ENCODE results near the gene HGD. TPM values are rescaled to one million over a fixed set of nuclear protein-coding genes. Genes with fewer than 3 reads are reported as not detected.
"Not testable (repeated sequence)": the region's sequence is repeated elsewhere in the genome, so short reads cannot be mapped to it uniquely, and the experiment has no call there.

HGD gene
- total RNA-seq, 1 experiment from 2014 or later: 23.0 TPM

DNA sequence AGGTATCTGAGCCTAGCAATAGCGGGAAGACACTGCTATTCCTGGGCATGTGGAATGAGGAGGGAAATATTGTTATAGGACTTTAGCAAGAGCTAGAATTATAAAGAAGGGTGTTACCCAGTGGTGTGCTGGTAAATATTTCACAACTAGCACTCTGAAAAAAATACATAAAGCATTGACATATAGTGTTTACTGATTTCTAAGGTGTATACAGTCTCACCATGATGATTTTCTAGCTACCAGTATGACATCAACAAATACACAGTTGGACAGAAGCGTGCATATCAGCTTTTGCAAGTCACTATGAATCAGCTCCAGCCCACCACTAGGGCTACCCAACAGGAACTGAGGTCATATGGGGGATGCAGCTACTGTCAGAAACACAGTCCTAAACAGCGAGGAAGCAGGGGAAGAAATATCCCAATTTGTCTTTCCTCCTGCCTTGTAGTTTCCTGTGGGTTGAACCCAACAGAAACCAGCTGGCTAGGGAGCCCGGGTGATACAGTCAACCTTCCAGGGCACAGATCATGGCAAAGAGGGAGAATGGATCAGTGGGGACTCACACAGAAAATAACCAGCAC, 39.6 kb downstream of the HGD start:
- Mint-ChIP-seq H3K27ac (ENCODE audit: unreplicated experiment) (no peak overlapping the region), H3K9me3 (ENCODE audit: low read depth, unreplicated experiment) (peaks cover 6% of the 10 kb centered on the region), H3K4me1 (ENCODE audit: low read depth, unreplicated experiment) (no peaks in the 10 kb centered on the region), H3K36me3 (ENCODE audit: insufficient read depth, unreplicated experiment) (no peaks in the 10 kb centered on the region), H3K27me3 (ENCODE audit: unreplicated experiment) (no peaks in the 10 kb centered on the region), H3K4me3 (ENCODE audit: low read depth, unreplicated experiment) (no peak overlapping the region)
- no peak for DNase-seq
- CTCF ChIA-PET: no interaction called here
- TF ChIP-seq, protein P1, sequence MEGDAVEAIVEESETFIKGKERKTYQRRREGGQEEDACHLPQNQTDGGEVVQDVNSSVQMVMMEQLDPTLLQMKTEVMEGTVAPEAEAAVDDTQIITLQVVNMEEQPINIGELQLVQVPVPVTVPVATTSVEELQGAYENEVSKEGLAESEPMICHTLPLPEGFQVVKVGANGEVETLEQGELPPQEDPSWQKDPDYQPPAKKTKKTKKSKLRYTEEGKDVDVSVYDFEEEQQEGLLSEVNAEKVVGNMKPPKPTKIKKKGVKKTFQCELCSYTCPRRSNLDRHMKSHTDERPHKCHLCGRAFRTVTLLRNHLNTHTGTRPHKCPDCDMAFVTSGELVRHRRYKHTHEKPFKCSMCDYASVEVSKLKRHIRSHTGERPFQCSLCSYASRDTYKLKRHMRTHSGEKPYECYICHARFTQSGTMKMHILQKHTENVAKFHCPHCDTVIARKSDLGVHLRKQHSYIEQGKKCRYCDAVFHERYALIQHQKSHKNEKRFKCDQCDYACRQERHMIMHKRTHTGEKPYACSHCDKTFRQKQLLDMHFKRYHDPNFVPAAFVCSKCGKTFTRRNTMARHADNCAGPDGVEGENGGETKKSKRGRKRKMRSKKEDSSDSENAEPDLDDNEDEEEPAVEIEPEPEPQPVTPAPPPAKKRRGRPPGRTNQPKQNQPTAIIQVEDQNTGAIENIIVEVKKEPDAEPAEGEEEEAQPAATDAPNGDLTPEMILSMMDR (IDR thresholded peaks at IDR 0.05; ENCODE audit: unreplicated experiment): no peak
- BruUV-seq (replicated peaks): no TSS peak
- intact Hi-C loops (cut with micrococcal nuclease; ENCODE audit: unreplicated experiment): no loop called here

DNA sequence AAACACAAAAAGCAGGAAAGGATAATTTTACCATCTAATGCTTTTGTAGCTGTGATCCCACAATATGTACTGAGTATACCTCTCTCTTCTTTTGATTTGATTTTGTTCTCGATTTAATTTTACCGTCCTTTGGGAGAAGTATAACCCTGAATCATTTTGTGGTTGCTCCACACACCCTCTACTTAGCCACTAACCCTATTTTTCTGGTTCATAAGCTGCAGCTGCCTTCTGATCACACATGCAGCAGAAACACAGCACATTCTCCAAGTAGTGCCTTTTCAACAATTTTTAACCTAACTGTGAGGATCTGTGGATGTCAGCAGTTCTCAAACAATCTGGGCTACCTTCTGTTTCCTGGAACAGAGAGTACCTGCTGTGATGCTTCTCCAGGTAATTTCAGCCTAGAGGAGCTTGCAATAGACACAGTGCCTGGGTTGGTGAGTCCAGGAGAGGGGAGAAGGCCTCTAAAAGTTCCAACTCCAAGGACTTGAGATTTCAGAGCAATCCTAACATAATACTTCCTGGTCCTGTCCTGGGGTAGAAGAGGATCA, 40.3 kb downstream of the HGD start:
- no peak for DNase-seq
- H3K27me3 Mint-ChIP-seq (ENCODE audit: unreplicated experiment): no peaks in the 10 kb centered on the region
- no peak overlapping the region for H3K4me3 Mint-ChIP-seq (ENCODE audit: low read depth, unreplicated experiment)
- peaks cover 6% of the 10 kb centered on the region for H3K9me3 Mint-ChIP-seq (ENCODE audit: low read depth, unreplicated experiment)
- H3K4me1 Mint-ChIP-seq (ENCODE audit: low read depth, unreplicated experiment): no peaks in the 10 kb centered on the region
- intact Hi-C loops (cut with micrococcal nuclease; ENCODE audit: unreplicated experiment): no loop called here
- BruUV-seq (replicated peaks): no TSS peak
- no peak overlapping the region for H3K27ac Mint-ChIP-seq (ENCODE audit: unreplicated experiment)
- no peaks in the 10 kb centered on the region for H3K36me3 Mint-ChIP-seq (ENCODE audit: insufficient read depth, unreplicated experiment)
- TF ChIP-seq, protein P1 (IDR thresholded peaks at IDR 0.05; ENCODE audit: unreplicated experiment): no peak
- CTCF ChIA-PET: no interaction called here

DNA sequence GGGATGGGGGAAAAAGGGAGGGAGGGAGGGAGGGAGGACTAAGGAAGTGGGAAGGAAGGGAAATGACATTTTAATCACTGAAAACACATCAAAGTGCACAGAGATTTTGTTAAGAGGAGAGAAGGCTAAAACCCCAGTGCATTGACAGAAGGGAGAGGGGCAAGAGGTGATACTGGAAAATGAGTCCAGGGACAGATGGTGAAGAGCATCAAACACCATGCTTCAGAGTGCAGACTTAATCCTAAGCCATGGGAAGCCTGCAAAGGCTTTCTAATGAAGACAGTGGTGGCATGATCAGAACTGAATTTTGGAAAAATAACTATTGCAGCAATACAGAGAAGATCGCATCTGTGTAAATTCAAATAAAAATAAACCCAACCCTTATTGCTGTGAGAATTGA, 41.8 kb downstream of the HGD start:
- Mint-ChIP-seq H3K4me3 (ENCODE audit: low read depth, unreplicated experiment) (no peak overlapping the region), H3K4me1 (ENCODE audit: low read depth, unreplicated experiment) (no peaks in the 10 kb centered on the region), H3K36me3 (ENCODE audit: insufficient read depth, unreplicated experiment) (no peaks in the 10 kb centered on the region), H3K9me3 (ENCODE audit: low read depth, unreplicated experiment) (peaks cover 6% of the 10 kb centered on the region), H3K27ac (ENCODE audit: unreplicated experiment) (no peak overlapping the region), H3K27me3 (ENCODE audit: unreplicated experiment) (no peaks in the 10 kb centered on the region)
- TF ChIP-seq, protein P1 (IDR thresholded peaks at IDR 0.05; ENCODE audit: unreplicated experiment): no peak
- CTCF ChIA-PET: no interaction called here
- no peak for DNase-seq
- intact Hi-C loops (cut with micrococcal nuclease; ENCODE audit: unreplicated experiment): no loop called here
- BruUV-seq (replicated peaks): no TSS peak

DNA sequence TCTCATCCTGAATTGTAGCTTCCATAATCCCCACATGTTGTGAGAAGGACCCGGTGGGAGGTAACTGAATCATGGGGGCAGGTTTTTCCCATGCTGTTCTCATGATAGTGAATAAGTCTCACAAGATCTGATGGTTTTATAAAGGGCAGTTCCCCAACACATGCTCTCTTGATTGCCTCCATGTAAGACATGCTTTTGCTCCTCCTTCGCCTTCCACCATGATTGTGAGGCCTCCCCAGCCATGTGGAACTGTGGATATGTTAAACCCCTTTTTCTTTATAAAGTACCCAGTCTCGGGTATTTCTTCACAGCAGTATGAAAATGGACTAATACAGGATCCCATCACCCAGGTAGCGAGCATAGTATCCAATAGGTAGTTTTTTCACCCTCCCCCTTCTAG, 43.2 kb downstream of the HGD start:
- CTCF ChIA-PET; intact Hi-C loops (cut with micrococcal nuclease; ENCODE audit: unreplicated experiment); BruUV-seq (replicated peaks): not testable (repeated sequence)

DNA sequence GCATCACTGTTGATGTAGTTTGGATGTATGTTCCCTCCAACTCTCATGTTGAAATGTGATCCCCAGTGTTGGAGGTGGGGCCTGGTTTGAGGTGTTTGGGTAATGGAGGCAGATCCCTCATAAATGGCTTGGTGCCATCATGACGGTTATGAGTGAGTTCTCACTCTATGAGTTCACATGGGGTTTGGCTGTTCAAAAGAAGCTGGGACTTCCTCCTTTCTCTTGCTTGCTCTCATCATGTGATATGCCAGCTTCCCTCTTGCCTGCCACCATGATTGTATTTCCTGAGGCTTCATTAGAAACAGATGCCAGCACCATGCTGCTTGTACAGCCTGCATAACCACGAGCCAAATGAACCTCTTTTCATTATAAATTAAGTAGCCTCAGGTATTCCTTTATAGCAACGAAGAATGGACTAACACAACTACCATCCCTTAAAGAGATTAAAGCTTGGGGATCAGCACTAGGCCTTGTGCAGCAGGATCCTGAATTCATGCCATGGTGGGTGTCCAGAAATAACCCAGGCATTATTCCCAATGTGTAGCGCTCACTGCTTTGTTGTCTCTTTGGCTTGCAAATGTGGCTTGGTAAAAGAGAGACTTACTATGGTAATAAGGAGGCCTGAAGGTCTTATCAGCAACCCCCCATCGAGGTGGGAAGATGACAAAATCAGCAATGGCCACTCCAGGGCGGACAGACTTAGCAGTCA, 44.0 kb downstream of the HGD start:
- no TSS peak for BruUV-seq (replicated peaks)
- no peak for DNase-seq
- Mint-ChIP-seq H3K27ac (ENCODE audit: unreplicated experiment) (no peak overlapping the region), H3K27me3 (ENCODE audit: unreplicated experiment) (no peaks in the 10 kb centered on the region), H3K4me3 (ENCODE audit: low read depth, unreplicated experiment) (no peak overlapping the region), H3K4me1 (ENCODE audit: low read depth, unreplicated experiment) (no peaks in the 10 kb centered on the region), H3K9me3 (ENCODE audit: low read depth, unreplicated experiment) (peaks cover 6% of the 10 kb centered on the region), H3K36me3 (ENCODE audit: insufficient read depth, unreplicated experiment) (no peaks in the 10 kb centered on the region)
- TF ChIP-seq, protein P1 (IDR thresholded peaks at IDR 0.05; ENCODE audit: unreplicated experiment): no peak
- intact Hi-C loops (cut with micrococcal nuclease; ENCODE audit: unreplicated experiment): no loop called here
- CTCF ChIA-PET: no interaction called here

More for the DNA sequence above, 43.2 kb downstream of the HGD start:
- H3K27ac Mint-ChIP-seq (ENCODE audit: unreplicated experiment); H3K4me3 Mint-ChIP-seq (ENCODE audit: low read depth, unreplicated experiment); H3K36me3 Mint-ChIP-seq (ENCODE audit: insufficient read depth, unreplicated experiment); H3K4me1 Mint-ChIP-seq (ENCODE audit: low read depth, unreplicated experiment); H3K27me3 Mint-ChIP-seq (ENCODE audit: unreplicated experiment); H3K9me3 Mint-ChIP-seq (ENCODE audit: low read depth, unreplicated experiment); DNase-seq: not testable (repeated sequence)

Data from Calu3 (cell line).